SK-N-MC (cell line): Measurements from ENCODE around the gene RNF41.

Experiments used
- DNase-seq: peaks from one replicate; pipeline ENCODE4 v3.0.0-alpha.2; 2011; ENCODE audit warnings: low read depth, low spot score
- H3K27ac ChIP-seq: fragments of 200-600 bp; sonication (generic); 2 replicates; pipeline ENCODE4 v1.5.1; 2016; ENCODE audit warnings: mixed run types
- H3K36me3 ChIP-seq: fragments of 200-600 bp; sonication (generic); 2 replicates; pipeline ENCODE4 v1.6.1; 2017; ENCODE audit warnings: antibody characterized with exemption, low read length, mixed read lengths; ENCODE audit not compliant: insufficient read depth
- H3K4me3 ChIP-seq: fragments of 200-600 bp; sonication (generic); 2 replicates; pipeline ENCODE4 v1.5.1; 2016
- H3K9ac ChIP-seq: fragments of 200-600 bp; sonication (generic); 2 replicates; pipeline ENCODE4 v1.8.0; 2017; ENCODE audit warnings: mixed run types, mixed read lengths; ENCODE audit not compliant: insufficient read length
- H3K9me3 ChIP-seq: fragments of 200-600 bp; sonication (generic); 2 replicates; pipeline ENCODE4 v1.6.1; 2017; ENCODE audit warnings: low read depth, mild to moderate bottlenecking, antibody characterized with exemption, low read length, moderate library complexity, mixed read lengths
- EZH2 ChIP-seq: fragments of 200-600 bp; sonication (generic); IDR thresholded peaks from one replicate; pipeline ENCODE4 v1.6.1; 2017; ENCODE audit warnings: antibody characterized with exemption
- FOXP2 ChIP-seq: optimal IDR thresholded peaks from 2 replicates; pipeline ENCODE3; 2011; ENCODE audit warnings: mild to moderate bottlenecking, moderate library complexity; ENCODE audit not compliant: insufficient read depth; ENCODE audit errors: extremely low read length, control extremely low read depth
- POLR2AphosphoS5 ChIP-seq: IDR thresholded peaks from 2 replicates; pipeline ENCODE4 v1.6.1; 2012; ENCODE audit warnings: mild to moderate bottlenecking, low read depth, low read length, borderline replicate concordance

RNF41 gene

GRCh38 chr12:56208006-56208405 is 13.7 kb downstream of the RNF41 start:
- Histone ChIP-seq H3K36me3 (peaks cover 58% of the 10 kb centered on the region), H3K9ac (no peak overlapping the region), H3K4me3 (no peak overlapping the region), H3K27ac (no peak overlapping the region), H3K9me3 (no peaks in the 10 kb centered on the region)
- no peak for DNase-seq
- TF ChIP-seq FOXP2 (no peak), POLR2AphosphoS5 (no peak), EZH2 (no peak)

- Histone ChIP-seq H3K9ac (no peak overlapping the region), H3K4me3 (no peak overlapping the region), H3K27ac (no peak overlapping the region), H3K9me3 (no peaks in the 10 kb centered on the region), H3K36me3 (peaks cover 45% of the 10 kb centered on the region)
- no peak for TF ChIP-seq FOXP2
- no peak for TF ChIP-seq POLR2AphosphoS5
- TF ChIP-seq EZH2: no peak
- DNase-seq: no peak
Observed at GRCh38 chr12:56206452-56207166, 15.1 kb downstream of the RNF41 start.

- DNase-seq: no peak
- no peak overlapping the region for H3K4me3 ChIP-seq
- no peaks in the 10 kb centered on the region for H3K9me3 ChIP-seq
- no peak overlapping the region for H3K9ac ChIP-seq
- TF ChIP-seq EZH2 (no peak), POLR2AphosphoS5 (no peak), FOXP2 (no peak)
- no peak overlapping the region for H3K27ac ChIP-seq
- H3K36me3 ChIP-seq: peaks cover 41% of the 10 kb centered on the region
Observed at GRCh38 chr12:56205445-56205844, 16.3 kb downstream of the RNF41 start.

- TF ChIP-seq POLR2AphosphoS5 (no peak), FOXP2 (no peak), EZH2 (no peak)
- H3K36me3 ChIP-seq: peaks cover 31% of the 10 kb centered on the region
- H3K9ac ChIP-seq: no peak overlapping the region
- no peak for DNase-seq
- H3K27ac ChIP-seq: no peak overlapping the region
- no peak overlapping the region for H3K4me3 ChIP-seq
- H3K9me3 ChIP-seq: no peaks in the 10 kb centered on the region
Observed at GRCh38 chr12:56204275-56204674, 17.4 kb downstream of the RNF41 start.

GRCh38 chr12:56202838-56203237 is 18.9 kb downstream of the RNF41 start:
- Histone ChIP-seq H3K9ac (no peak overlapping the region), H3K9me3 (no peaks in the 10 kb centered on the region), H3K4me3 (no peak overlapping the region), H3K27ac (no peak overlapping the region), H3K36me3 (peaks cover 27% of the 10 kb centered on the region)
- TF ChIP-seq FOXP2 (no peak), POLR2AphosphoS5 (no peak), EZH2 (no peak)
- no peak for DNase-seq

- no peak overlapping the region for H3K4me3 ChIP-seq
- no peak overlapping the region for H3K9ac ChIP-seq
- H3K36me3 ChIP-seq: peaks cover 22% of the 10 kb centered on the region
- H3K27ac ChIP-seq: no peak overlapping the region
- DNase-seq: no peak
- H3K9me3 ChIP-seq: no peaks in the 10 kb centered on the region
- TF ChIP-seq EZH2 (no peak), POLR2AphosphoS5 (no peak), FOXP2 (no peak)
Observed at GRCh38 chr12:56202366-56202765, 19.4 kb downstream of the RNF41 start.

- DNase-seq: no peak
- H3K36me3 ChIP-seq: no peaks in the 10 kb centered on the region
- no peak overlapping the region for H3K4me3 ChIP-seq
- no peak overlapping the region for H3K27ac ChIP-seq
- H3K9me3 ChIP-seq: no peaks in the 10 kb centered on the region
- H3K9ac ChIP-seq: no peak overlapping the region
- TF ChIP-seq POLR2AphosphoS5 (no peak), FOXP2 (no peak), EZH2 (no peak)
Observed at GRCh38 chr12:56198836-56199235, 22.9 kb downstream of the RNF41 start.

GRCh38 chr12:56197921-56198635 is 23.6 kb downstream of the RNF41 start:
- no peaks in the 10 kb centered on the region for H3K9me3 ChIP-seq
- no peak overlapping the region for H3K4me3 ChIP-seq
- no peak overlapping the region for H3K9ac ChIP-seq
- TF ChIP-seq POLR2AphosphoS5 (no peak), EZH2 (no peak), FOXP2 (no peak)
- no peaks in the 10 kb centered on the region for H3K36me3 ChIP-seq
- DNase-seq: no peak
- no peak overlapping the region for H3K27ac ChIP-seq
